Stimulated activated CD8-positive, alpha-beta memory T cell treated with anti-CD3 and anti-CD28 coated beads, Interleukin-12 subunit alpha, Interleukin-12 subunit beta, amount 100 ng/mL, for 4 hours (primary cell): Measurements from ENCODE around the gene LRRC55.

Experiments
- DNase-seq: peaks from one replicate; pipeline ENCODE4 v3.0.0-alpha.2; 2020; ENCODE audit warnings: low read depth

The LRRC55 gene, protein sequence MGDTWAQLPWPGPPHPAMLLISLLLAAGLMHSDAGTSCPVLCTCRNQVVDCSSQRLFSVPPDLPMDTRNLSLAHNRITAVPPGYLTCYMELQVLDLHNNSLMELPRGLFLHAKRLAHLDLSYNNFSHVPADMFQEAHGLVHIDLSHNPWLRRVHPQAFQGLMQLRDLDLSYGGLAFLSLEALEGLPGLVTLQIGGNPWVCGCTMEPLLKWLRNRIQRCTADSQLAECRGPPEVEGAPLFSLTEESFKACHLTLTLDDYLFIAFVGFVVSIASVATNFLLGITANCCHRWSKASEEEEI

DNA sequence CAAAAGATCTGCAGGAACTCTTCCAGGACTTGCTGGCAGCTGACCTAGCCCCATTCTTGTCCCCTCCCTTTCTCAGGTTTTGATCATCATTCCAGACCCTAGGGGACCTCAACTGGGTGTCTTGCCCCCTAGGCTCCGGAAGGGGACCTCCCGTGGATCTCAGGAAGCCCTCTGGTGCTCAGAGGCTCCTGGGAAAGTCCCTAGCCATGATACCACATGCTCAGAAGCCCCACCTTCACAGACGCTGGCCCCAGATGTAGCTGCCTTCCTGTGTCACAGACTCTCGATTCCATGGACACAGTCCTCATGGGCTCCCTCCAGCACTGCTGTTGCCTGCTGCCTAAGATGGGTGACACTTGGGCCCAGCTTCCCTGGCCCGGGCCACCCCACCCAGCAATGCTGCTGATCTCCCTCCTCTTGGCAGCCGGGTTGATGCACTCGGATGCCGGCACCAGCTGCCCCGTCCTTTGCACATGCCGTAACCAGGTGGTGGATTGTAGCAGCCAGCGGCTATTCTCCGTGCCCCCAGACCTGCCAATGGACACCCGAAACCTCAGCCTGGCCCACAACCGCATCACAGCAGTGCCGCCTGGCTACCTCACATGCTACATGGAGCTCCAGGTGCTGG lies at the start of gene LRRC55:
Gene LRRC55 (plus strand): TSS at position 276 of the 628 bp plus-strand sequence. CDS start 70 bp downstream, at position 346.
- no peak for DNase-seq

GRCh38 chr11:57133366-57134038 lies 48.3 kb upstream of the LRRC55 start:
- DNase-seq, result no peak

- DNase-seq, result no peak
Observed at GRCh38 chr11:57134284-57134683, 47.5 kb upstream of the LRRC55 start.

DNA sequence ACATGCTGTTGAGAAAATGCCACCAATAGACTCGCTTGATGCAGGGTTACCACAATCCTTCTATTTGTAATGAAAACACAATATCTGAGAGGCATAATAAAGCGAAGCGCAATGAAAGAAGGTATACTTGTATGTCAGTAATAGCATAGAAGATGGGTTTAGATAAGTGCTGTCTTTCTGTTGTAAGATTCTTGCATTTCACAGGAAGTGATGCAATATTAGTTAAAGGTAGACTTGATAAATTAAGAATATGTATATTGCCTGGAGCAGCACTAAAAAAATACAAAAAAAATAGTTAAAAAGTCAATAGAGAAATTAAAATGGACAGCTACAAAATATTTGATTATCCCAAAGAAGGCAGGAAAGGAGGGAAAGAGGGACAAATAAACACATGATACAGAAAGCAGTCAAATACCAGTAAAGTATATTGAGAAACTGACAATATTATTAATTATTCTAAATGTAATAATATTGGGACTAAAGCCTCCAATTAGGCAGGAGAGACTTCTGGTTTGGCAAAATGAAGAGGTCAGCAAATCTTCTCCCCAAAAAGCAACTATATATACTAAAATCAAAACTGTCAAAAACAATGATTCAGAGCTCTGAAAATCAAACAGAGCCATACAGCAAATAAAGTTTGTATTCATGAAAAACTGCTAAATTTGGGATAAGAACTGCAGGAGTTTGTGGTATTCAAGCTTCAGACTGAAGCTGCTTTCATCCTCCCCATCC lies 46.6 kb upstream of the LRRC55 start:
- DNase-seq, result no peak

DNA sequence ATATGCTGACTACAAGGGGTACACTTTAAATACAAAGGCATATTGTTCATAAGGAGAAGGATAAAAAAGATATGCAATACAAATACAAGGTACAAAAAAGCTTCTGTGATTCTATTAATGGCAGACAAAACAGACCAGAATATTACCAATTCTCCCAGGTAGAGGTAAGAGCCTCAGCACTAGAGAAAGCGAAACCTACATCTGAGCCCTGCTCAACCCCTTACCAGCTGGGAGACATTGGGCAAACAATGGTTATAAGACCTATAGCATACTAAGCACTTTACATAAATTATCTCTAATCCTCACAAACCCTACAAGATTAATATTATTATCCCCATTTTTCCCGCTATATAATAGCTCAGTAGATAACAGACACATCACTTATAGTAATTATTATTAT lies 41.2 kb upstream of the LRRC55 start:
- no peak for DNase-seq

DNA sequence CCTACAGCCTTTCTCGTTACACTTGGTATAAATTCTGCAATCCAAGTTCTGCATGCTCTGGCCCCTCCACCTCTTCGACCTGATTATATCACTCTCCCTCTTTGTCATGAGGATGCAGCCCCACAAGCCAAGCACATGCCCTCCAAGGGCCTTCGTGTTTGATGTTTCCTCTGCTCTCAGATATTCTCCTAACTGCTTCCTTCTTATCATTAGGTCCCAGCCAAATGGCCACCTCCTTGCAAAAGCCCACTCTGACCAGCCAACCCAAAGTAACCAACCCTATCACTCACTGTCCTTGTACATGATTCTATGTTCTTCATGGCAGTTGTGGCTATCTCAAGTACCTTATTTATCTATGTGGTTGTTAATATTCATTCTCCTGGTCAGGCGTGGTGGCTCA lies 38.3 kb upstream of the LRRC55 start:
- no peak for DNase-seq

- DNase-seq, result no peak
Observed at GRCh38 chr11:57144075-57144474, 37.7 kb upstream of the LRRC55 start.

DNA sequence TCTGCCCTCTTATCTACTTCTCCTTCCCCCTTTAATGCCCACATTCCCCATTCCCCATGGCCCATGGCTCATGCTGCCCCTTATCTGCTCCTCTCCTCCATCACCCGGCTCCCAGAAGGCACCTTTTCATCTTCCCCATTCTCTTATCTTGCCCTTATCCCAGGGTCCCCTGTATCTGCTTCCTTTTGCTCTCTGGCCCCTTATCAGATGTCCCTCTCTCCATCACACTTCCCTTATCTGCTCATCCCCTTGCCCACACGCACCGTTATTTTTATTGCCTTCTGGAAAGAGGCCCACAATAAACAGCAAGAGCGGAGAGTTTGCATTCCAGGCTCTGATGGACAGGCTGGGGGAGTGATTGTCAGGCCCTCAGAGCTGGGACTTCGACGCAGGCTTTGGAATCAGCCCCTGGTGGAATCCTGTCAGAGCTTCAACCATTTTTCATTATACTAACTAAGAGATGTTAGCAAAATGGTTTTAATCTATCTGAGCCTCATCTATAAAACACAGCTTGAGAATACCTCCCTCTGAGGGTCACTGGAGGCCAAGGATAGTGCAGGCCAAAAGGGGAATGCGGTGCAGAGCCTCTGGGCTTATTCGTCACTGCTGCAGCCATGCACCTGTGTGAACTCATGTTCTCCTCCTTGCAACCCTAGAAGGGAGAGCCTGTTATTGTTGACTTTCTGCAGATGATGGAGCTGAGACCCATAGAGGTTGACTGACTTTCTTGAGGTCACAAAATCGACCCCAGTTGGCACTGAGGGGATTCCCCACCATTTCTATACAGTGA lies 37.0 kb upstream of the LRRC55 start:
- DNase-seq, result no peak

DNA sequence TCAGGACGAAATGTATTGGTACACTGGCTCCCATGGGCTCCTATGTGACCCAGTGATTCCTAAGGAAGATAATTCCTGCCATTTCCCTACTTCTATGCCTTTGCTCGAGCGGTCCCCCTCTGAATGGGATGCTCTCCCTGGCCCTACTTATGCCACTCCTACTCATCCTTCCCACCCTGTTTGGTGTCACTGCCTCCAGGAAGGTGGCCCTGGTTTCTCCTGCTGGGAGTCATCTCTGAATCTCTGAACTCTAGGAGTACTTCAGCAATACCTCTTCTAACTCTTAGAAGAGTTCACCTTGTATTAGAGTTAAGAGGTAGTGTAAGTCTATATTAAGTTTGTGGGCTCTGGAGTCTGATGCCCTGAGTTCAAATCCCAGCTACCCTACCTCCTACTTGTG lies 35.5 kb upstream of the LRRC55 start:
- no peak for DNase-seq

- DNase-seq, result no peak
Observed at GRCh38 chr11:57148621-57149020, 33.1 kb upstream of the LRRC55 start.

DNA sequence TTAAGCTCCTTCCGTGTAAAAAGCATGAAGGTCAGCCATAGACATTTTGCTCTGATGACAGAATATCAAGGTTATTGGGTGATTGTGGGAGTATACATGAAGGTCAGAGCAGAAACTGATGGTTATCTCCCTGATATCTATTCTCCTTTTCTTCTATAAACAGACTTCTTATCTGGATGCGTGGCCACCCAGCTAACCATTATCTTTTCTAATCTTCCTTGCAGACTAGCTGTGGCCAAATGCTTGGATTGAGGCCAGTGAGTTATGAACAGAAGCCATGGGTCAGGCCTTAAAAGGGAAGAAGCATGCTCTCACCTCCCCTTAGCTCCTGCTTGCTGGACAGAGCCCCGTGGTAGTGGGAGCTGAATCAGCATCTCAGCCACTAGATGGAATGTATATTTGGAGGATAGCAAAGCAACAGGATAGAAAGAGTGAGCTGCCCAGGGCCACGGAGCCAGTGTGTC lies 31.3 kb upstream of the LRRC55 start:
- no peak for DNase-seq

DNA sequence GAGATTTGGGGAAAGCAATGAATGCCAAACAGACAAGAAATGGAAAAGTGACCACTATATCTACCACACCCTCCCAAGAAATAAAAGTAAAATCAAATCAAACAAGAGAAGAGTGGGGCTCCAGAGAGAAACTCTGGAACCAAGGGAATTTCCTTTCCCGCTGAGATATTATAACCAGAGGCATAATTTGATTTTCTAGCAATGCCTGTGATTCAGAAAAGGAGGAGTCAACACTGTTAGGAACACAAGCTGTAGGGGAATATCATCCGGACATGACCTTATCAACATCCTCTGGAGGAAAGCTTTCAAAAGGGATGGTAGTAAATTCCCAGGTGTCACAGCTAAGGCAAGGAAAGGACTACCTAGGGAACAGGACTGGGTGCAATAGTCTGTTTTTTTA lies 29.6 kb upstream of the LRRC55 start:
- DNase-seq, result no peak

DNA sequence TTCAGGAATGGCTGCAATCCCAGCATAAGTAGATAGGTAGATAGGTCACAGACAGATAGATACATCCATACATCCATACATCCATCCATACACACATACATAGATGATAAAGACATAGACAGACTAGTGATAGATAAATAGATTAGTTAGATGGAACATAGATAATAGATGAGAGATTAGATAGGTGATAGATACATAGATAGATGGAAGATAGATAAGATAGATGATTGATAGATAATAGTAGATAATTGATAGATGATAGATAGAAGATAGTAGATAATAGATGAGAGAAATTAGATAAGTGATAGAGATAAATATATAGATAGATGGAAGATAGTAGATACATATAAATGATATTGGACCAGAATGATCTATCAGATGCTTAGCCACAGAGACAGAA lies 28.3 kb upstream of the LRRC55 start:
- DNase-seq, result no peak

- DNase-seq, result no peak
Observed at GRCh38 chr11:57154739-57155138, 27.0 kb upstream of the LRRC55 start.

GRCh38 chr11:57155400-57155799 lies 26.4 kb upstream of the LRRC55 start:
- no peak for DNase-seq

- DNase-seq, result no peak
Observed at GRCh38 chr11:57155838-57156607, 25.7 kb upstream of the LRRC55 start.

GRCh38 chr11:57156928-57157327 lies 24.8 kb upstream of the LRRC55 start:
- no peak for DNase-seq

DNA sequence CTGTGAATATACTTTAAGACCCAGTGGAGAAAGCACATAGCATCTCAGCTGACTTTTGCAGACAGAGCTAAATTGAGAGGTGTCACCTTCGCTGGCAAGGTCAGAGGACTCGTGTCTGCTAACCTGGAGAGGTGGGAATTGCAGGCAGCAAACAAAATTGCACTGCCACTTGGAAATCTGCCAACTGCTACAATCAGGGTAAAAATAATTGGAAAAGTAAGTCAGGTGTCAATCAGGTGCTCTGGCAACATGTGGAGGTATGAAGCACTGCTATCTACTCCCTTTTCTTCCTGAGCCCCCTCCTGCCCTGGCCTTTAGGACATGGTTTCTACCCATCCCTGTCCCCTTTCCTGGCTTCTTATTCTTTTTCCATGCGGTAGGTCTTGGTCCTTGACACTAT lies 24.1 kb upstream of the LRRC55 start:
- no peak for DNase-seq

DNA sequence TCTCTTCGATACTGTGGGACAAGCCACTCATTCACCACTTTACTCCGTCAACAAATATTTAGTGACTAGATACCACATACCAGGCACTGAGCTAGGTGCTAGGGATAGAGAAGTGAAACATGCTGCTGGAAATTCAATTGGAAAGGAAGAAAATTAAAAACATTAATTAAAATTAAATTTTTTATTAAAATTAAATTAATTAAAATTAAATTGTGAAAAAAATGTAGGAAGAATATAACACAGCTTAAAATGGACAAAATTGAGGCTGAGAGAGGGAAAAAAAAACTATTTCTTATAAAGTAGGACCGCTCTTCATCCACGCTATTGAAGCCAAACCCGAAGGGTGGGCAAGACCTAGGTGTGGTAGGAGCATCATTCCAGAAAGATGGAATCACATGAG lies 23.6 kb upstream of the LRRC55 start:
- DNase-seq, result no peak

- no peak for DNase-seq
Observed at GRCh38 chr11:57158599-57158998, 23.2 kb upstream of the LRRC55 start.

DNA sequence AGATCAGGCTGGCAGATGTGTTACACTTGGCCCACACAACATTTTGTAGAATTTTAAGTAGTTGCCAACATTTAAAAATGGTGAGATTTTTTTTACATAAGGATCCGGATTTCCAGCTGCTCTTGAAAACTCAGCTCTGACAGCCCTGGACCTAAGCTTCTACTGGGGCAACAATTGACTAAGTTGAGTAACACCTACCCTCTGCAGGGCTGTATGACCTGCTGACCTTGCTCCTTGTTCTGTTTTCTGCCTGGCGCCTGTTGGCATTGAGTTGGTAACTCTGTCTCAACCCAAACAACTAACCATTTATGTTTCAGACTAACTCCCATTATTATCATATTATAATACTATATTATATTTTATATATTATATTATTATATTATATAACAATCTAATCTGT lies 21.1 kb upstream of the LRRC55 start:
- no peak for DNase-seq
